GM20431 (cell line): ENCODE data around the gene ACTR2.
"Not testable (repeated sequence)": the region's sequence is repeated elsewhere in the genome, so short reads cannot be mapped to it uniquely, and the experiment has no call there.

Source experiments
- in situ Hi-C: fragments of 300-500 bp; cut with MseI, MboI; formaldehyde crosslinking; loops from one replicate; pipeline ENCODE4 v1.15.0; 2020; ENCODE audit warnings: low sequenced_read_pairs; ENCODE audit not compliant: unreplicated experiment

The ACTR2 gene

GRCh38 chr2:65227020-65227455 lies 593 bp upstream of the ACTR2 start:
- in situ Hi-C loops = no loop called here

- in situ Hi-C loops = no loop called here
These were observed 676 bp downstream of the ACTR2 start for GRCh38 chr2:65228263-65228750.

- in situ Hi-C loops = no loop called here
These were observed 3.5 kb downstream of the ACTR2 start for GRCh38 chr2:65231121-65231520.

- in situ Hi-C loops = no loop called here
These were observed 4.4 kb downstream of the ACTR2 start for GRCh38 chr2:65231892-65232477.

GRCh38 chr2:65232636-65233035 lies 5.0 kb downstream of the ACTR2 start:
- in situ Hi-C loops = no loop called here

GRCh38 chr2:65240657-65241056 lies 13.0 kb downstream of the ACTR2 start:
- in situ Hi-C loops = no loop called here

GRCh38 chr2:65244452-65244851 lies 16.8 kb downstream of the ACTR2 start:
- in situ Hi-C loops = not testable (repeated sequence)

GRCh38 chr2:65252640-65253039 lies 25.0 kb downstream of the ACTR2 start:
- in situ Hi-C loops = loop anchor here (25.0 kb wide), 1 partner anchor 310 kb away; no protein-coding TSS in a partner anchor

- in situ Hi-C loops = loop anchor here (25.0 kb wide), 1 partner anchor 307 kb away; no protein-coding TSS in a partner anchor
These were observed 27.7 kb downstream of the ACTR2 start for GRCh38 chr2:65255356-65255755.

- in situ Hi-C loops = loop anchor here (25.0 kb wide), 1 partner anchor 306 kb away; no protein-coding TSS in a partner anchor
These were observed 28.4 kb downstream of the ACTR2 start for GRCh38 chr2:65256054-65256453.

- in situ Hi-C loops = loop anchor here (25.0 kb wide), 1 partner anchor 304 kb away; no protein-coding TSS in a partner anchor
These were observed 30.2 kb downstream of the ACTR2 start for GRCh38 chr2:65257866-65258265.

GRCh38 chr2:65261676-65262075 lies 34.0 kb downstream of the ACTR2 start:
- in situ Hi-C loops = loop anchor here (25.0 kb wide), 1 partner anchor 301 kb away; no protein-coding TSS in a partner anchor

GRCh38 chr2:65263262-65263661 lies 35.6 kb downstream of the ACTR2 start:
- in situ Hi-C loops = loop anchor here (25.0 kb wide), 1 partner anchor 299 kb away; no protein-coding TSS in a partner anchor

GRCh38 chr2:65263986-65264385 lies 36.4 kb downstream of the ACTR2 start:
- in situ Hi-C loops = loop anchor here (25.0 kb wide), 1 partner anchor 298 kb away; no protein-coding TSS in a partner anchor

GRCh38 chr2:65264821-65265670 lies 37.4 kb downstream of the ACTR2 start:
- in situ Hi-C loops = loop anchor here (25.0 kb wide), 1 partner anchor 297 kb away; no protein-coding TSS in a partner anchor

GRCh38 chr2:65265671-65266045 lies 38.0 kb downstream of the ACTR2 start:
- in situ Hi-C loops = loop anchor here (25.0 kb wide), 1 partner anchor 297 kb away; no protein-coding TSS in a partner anchor

GRCh38 chr2:65267008-65267407 lies 39.4 kb downstream of the ACTR2 start:
- in situ Hi-C loops = loop anchor here (25.0 kb wide), 1 partner anchor 295 kb away; no protein-coding TSS in a partner anchor

GRCh38 chr2:65268957-65269356 lies 41.3 kb downstream of the ACTR2 start:
- in situ Hi-C loops = loop anchor here (25.0 kb wide), 1 partner anchor 293 kb away; no protein-coding TSS in a partner anchor

- in situ Hi-C loops = loop anchor here (25.0 kb wide), 1 partner anchor 289 kb away; no protein-coding TSS in a partner anchor
These were observed 45.7 kb downstream of the ACTR2 start for GRCh38 chr2:65273344-65273743.

- in situ Hi-C loops = no loop called here
These were observed 47.7 kb downstream of the ACTR2 start for GRCh38 chr2:65275141-65275915.
